Activated naive CD4-positive, alpha-beta T cell treated with anti-CD3 and anti-CD28 coated beads, Interleukin-2, amount 50 U/mL, for 72 hours (primary cell): ENCODE results near the gene ACAT1. TPM values are rescaled to one million over a fixed set of nuclear protein-coding genes. Genes with fewer than 3 reads are reported as not detected.
A peak's percentile ranks its signal among the peaks of the same experiment; 100 is the strongest.
"Not testable (repeated sequence)": the region's sequence is repeated elsewhere in the genome, so short reads cannot be mapped to it uniquely, and the experiment has no call there.

Source experiments
- ATAC-seq, 2 donors: fragments of 150-1000 bp; cut with Tn5 transposase; 2 replicates each; pipeline ENCODE4 v1.10.0; 2021; ENCODE audit warnings: mild to moderate bottlenecking in 2 of 2, moderate library complexity in 2 of 2
- DNase-seq, 2 donors: peaks; one replicate each; pipeline ENCODE4 v3.0.0; 2021 to 2022; ENCODE audit warnings: low spot score in 2 of 2
- H3K27ac Mint-ChIP-seq, 2 donors: one replicate each; pipeline ENCODE4 v1.8.0; 2022; ENCODE audit warnings: mild to moderate bottlenecking in 2 of 2, mixed read lengths in 2 of 2
- H3K36me3 Mint-ChIP-seq, 2 donors: one replicate each; pipeline ENCODE4 v1.8.0; 2022; ENCODE audit warnings: mixed read lengths in 2 of 2
- H3K9me3 Mint-ChIP-seq, 2 donors: one replicate each; pipeline ENCODE4 v1.8.0; 2022; ENCODE audit warnings: mixed read lengths in 2 of 2
- total RNA-seq, 2 donors: library from RNA; stranded (reverse); gene quantifications; one replicate each; pipeline ENCODE4 v1.2.3, GENCODE V29; 2022

Gene ACAT1
- total RNA-seq, 2 donors from 2014 or later, result 71.9 to 79.5 TPM

- not testable (repeated sequence) for DNase-seq, H3K9me3 Mint-ChIP-seq, ATAC-seq, H3K36me3 Mint-ChIP-seq
- H3K27ac Mint-ChIP-seq, result peak overlapping the region in 1 of 2 donors; percentile 9
These were observed 11.7 kb downstream of the ACAT1 start for GRCh38 chr11:108132993-108133538.

DNA sequence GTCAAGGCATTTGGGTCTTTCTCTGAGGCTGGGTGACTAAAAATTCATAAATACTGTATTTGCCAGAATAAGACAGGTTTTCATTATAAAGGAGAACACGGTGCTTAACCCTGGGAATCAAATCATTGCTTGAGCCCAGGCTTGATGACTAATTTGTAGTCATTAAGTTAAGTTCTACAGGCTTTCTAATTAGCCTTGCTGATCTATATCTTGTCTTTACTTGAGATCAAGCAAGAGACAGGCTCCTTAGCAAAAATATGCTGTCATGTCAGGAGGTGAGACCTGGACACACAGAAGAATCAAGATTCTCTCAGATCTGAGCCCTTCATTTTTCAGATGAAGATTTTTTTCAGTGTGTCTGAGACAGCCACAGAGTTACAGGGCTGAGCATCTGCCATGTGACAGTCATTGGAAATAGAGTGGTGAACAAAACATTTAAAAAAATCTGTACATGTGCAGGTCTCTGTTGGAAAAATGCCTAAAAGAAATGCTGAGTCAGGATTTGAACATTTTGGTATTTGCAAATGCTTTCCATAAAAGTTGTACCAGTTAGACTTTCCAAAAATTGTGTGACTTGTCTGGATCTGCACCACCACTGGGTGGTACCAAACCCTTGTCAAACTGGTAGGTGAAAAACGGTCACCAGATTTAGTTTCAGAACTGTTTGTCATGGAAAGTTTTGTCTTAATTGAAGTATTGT lies 14.6 kb downstream of the ACAT1 start:
- H3K27ac Mint-ChIP-seq, result peak overlapping the region; percentile 55 to 78
- DNase-seq (no peak), ATAC-seq (peak; percentile 52 to 68)
- H3K36me3 Mint-ChIP-seq, result peaks cover 7 to 14% of the 10 kb centered on the region in 2 donors
- no peaks in the 10 kb centered on the region for H3K9me3 Mint-ChIP-seq

DNA sequence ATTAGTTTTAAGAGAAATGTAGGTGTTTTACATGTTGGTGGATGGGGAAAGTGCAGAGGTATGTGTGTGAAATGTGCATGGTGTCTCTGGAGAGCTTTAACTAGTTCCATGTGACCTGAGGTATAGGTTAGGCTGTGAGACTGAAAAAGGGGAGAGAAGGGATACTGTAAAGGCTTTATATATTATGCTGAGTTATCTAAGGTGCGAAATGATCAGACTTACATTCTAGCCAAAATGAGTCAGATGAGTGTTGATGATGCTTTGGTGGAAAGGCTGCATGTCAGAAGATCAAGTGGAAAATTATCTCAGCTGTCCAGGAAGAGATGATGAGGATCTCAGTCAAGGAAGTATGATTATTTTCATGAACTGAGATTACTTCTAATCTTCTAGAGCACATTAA lies 15.8 kb downstream of the ACAT1 start:
- Mint-ChIP-seq H3K9me3 (no peaks in the 10 kb centered on the region), H3K27ac (peak overlapping the region; percentile 48 to 51), H3K36me3 (peaks cover 8 to 17% of the 10 kb centered on the region in 2 donors)
- no peak for DNase-seq
- ATAC-seq, result peak; percentile 82 to 87

DNA sequence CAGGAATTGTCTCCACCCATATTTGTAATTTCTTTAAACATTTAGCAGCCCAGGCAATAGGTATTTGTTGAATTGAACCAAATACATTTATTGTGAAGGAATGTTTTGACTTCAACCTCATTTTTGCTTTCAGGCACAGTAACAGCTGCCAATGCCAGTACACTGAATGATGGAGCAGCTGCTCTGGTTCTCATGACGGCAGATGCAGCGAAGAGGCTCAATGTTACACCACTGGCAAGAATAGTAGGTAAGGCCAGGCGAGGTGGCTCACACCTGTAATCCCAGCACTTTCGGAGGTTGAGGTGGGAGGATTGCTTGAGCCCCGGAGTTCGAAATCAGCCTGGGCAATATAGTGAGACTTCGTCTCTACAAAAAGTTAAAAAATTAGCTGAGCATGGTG lies 20.9 kb downstream of the ACAT1 start:
- no peak for DNase-seq
- H3K9me3 Mint-ChIP-seq, result no peaks in the 10 kb centered on the region
- no peak for ATAC-seq
- peaks cover 20 to 49% of the 10 kb centered on the region in 2 donors for H3K36me3 Mint-ChIP-seq
- H3K27ac Mint-ChIP-seq, result no peak overlapping the region

- DNase-seq, result no peak
- Mint-ChIP-seq H3K9me3 (no peaks in the 10 kb centered on the region), H3K36me3 (peaks cover 20 to 69% of the 10 kb centered on the region in 2 donors), H3K27ac (peak overlapping the region in 1 of 2 donors; percentile 75)
- ATAC-seq, result peak in 1 of 2 donors; percentile 41
These were observed 23.2 kb downstream of the ACAT1 start for GRCh38 chr11:108144615-108145014.

DNA sequence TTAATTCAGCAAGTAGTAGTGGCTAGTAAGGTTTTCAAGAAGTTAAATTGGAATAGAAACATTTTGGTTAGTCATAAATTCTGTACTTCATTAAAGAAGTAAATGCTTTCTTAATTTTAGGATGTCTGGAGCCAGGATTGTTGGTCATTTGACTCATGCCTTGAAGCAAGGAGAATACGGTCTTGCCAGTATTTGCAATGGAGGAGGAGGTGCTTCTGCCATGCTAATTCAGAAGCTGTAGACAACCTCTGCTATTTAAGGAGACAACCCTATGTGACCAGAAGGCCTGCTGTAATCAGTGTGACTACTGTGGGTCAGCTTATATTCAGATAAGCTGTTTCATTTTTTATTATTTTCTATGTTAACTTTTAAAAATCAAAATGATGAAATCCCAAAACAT lies 25.8 kb downstream of the ACAT1 start:
- peaks cover 12 to 60% of the 10 kb centered on the region in 2 donors for H3K36me3 Mint-ChIP-seq

DNA sequence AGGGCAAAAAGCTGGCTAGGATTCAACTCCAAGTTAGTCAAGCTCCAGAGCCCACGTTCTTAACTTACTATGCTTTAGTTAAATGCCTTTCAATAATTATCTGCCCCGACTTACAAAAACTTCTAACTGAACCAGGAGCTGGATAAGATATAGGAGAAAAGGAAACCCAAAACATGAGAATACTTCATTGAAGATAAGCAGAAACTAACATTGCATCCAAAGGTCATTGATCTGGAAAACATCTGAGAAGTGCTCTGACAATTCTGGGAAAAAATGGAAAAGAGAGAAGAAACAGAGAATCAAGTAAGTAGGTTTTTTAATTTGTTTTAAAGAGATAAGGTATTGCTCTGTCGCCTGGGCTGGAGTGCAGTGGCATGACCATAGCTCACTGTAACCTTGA lies 27.2 kb downstream of the ACAT1 start:
- peak overlapping the region; percentile 20 to 58 for H3K27ac Mint-ChIP-seq

More for the DNA sequence above, 25.8 kb downstream of the ACAT1 start:
- ATAC-seq (no peak), DNase-seq (no peak)
- Mint-ChIP-seq H3K9me3 (no peaks in the 10 kb centered on the region), H3K27ac (peak overlapping the region in 1 of 2 donors; percentile 29)

DNA sequence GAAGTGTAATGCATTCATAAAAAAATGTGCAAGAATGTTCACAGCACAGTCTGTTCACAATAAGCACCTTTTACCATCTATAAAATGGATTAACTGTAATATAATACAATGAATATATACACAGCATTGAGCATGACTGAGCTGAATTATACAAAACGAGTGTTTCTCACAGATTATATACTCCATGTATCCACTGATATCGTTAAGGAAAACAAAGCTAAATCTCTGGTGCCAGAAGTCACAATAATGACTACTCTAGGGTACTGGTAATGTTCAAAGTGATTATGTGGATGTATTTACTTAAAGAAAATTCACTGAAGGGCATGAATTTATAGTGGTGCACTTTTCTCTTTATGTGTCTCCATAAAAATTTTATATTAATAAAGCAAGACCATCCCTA lies 33.2 kb downstream of the ACAT1 start:
- Mint-ChIP-seq H3K27ac (no peak overlapping the region), H3K36me3 (peaks cover 0 to 5% of the 10 kb centered on the region in 2 donors), H3K9me3 (no peaks in the 10 kb centered on the region)
- ATAC-seq (no peak), DNase-seq (no peak)

More for the DNA sequence above, 27.2 kb downstream of the ACAT1 start:
- peaks cover 12 to 60% of the 10 kb centered on the region in 2 donors for H3K36me3 Mint-ChIP-seq
- DNase-seq, result no peak
- H3K9me3 Mint-ChIP-seq, result no peaks in the 10 kb centered on the region
- no peak for ATAC-seq

DNA sequence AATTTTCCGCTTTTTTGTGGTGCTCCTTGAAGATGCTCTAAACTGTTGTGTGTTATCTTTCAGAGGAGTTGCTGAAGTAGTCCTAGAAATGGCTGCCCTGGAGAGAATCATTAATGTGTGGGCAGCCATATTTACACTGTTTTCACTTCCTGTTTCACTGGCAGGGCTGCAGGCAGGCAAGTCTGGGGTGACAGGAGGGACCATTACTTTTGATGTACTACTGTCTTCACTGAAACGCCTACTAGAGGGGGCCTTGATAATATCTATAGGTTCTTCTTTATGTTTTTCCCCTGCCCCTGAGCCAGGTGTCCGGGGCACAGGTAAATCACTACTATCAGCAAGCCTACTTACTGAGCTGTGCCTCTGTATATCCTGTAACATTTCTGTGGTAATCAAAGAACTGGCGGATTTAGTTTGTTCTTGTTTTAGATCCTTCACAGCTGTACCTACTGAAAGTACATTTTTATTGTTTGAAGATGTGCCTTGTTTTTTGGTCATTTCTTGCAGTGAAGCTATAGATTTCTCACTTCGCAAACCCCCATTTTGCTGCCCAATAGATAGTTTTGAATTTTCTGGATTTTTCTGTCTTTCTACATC lies 39.7 kb downstream of the ACAT1 start:
- peaks cover 10 to 14% of the 10 kb centered on the region in 2 donors for H3K36me3 Mint-ChIP-seq
- H3K27ac Mint-ChIP-seq, result peak overlapping the region; percentile 26 to 44
- DNase-seq, result no peak
- H3K9me3 Mint-ChIP-seq, result no peaks in the 10 kb centered on the region
- ATAC-seq, result no peak

DNA sequence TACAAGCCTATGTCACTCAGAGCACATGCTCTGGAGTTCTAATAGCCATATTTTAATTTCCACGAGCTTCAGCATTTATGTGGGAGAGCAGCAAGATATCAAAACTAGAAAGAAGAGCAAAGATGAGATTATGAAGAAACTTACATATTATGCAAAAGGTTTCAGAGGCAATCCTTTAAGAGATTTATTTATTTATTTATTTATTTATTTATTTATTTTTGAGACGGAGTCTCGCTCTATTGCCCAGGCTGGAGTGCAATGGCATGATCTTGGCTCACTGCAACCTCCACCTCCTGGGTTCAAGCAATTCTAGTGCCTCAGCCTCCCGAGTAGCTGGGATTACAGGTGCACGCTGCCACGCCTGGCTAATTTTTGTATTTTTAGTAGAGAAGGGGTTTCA lies 41.5 kb downstream of the ACAT1 start:
- peaks cover 17 to 27% of the 10 kb centered on the region in 2 donors for H3K36me3 Mint-ChIP-seq
- not testable (repeated sequence) for ATAC-seq, H3K9me3 Mint-ChIP-seq, H3K27ac Mint-ChIP-seq, DNase-seq

DNA sequence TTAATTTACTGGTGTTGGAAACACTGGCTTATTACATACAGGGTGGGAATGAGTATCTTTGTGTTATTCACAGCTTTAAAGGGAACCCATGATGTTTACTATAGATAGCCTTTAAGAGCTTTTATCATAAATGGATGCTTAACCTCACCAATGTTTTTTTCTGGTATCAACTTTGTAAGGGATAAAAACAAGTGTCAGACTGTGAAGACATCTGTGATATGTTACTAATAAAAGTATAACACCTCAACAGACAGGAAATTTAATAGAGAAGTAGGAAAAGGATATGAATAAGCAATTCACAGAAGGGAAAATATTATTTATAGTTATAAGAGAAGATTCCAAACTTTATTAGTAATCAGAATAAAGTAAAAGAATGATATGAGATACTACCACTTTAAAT lies 46.3 kb downstream of the ACAT1 start:
- Mint-ChIP-seq H3K9me3 (no peaks in the 10 kb centered on the region), H3K36me3 (peaks cover 25 to 51% of the 10 kb centered on the region in 2 donors), H3K27ac (peak overlapping the region in 1 of 2 donors; percentile 91)
- DNase-seq (no peak), ATAC-seq (peak in 1 of 2 donors; percentile 66)

- H3K9me3 Mint-ChIP-seq, result no peaks in the 10 kb centered on the region
- DNase-seq (no peak), ATAC-seq (peak; percentile 50 to 78)
- H3K36me3 Mint-ChIP-seq, result peaks cover 29 to 57% of the 10 kb centered on the region in 2 donors
- H3K27ac Mint-ChIP-seq, result peak overlapping the region; percentile 65 to 92
These were observed 48.8 kb downstream of the ACAT1 start for GRCh38 chr11:108170184-108170583.

GRCh38 chr11:108177570-108177969 lies 56.2 kb downstream of the ACAT1 start:
- Mint-ChIP-seq H3K9me3 (no peaks in the 10 kb centered on the region), H3K36me3 (peaks cover 16 to 52% of the 10 kb centered on the region in 2 donors), H3K27ac (no peak overlapping the region)
- ATAC-seq (no peak), DNase-seq (no peak)

DNA sequence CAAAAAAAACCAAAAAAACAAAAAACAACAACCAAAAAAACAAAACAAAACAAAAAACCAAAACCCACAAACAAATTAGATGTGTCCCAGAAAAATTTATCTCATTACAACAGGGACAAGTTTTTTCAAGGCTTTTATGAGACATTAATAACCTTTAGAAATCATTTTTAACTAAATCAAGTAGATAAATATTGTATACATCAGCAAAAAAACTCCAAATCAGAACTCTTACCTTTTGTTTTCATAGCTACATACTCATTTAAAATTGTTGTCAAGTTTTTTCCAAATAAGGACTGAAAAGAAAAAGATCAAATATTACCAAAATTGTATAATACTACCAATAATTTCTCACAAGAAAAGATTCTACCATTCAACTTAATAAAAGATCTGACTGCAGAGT lies 72.4 kb downstream of the ACAT1 start:
- no peak overlapping the region for H3K27ac Mint-ChIP-seq
- no peaks in the 10 kb centered on the region for H3K9me3 Mint-ChIP-seq
- no peak for DNase-seq
- peaks cover 2 to 47% of the 10 kb centered on the region in 2 donors for H3K36me3 Mint-ChIP-seq
- ATAC-seq, result no peak

DNA sequence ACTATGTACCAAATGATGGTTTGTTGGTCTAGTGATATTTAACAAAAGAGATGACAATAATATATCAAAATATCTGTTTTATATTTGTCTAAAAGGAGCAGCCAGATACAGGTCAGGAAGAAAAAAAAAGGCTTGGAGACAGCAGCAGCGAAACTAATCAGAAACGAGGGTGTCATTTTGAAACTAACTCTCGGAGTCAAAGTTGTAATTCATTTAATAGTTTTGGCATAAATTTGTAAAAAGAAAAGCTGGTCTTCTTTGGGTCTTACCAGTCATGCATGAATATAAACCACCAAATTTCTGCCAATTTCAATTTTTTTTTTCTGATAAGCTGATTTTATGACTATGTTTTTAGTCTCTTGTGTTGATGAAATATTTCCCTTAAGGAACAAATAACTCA lies 75.5 kb downstream of the ACAT1 start:
- ATAC-seq (peak in 1 of 2 donors; percentile 44), DNase-seq (no peak)
- peak overlapping the region in 1 of 2 donors; percentile 94 for H3K27ac Mint-ChIP-seq
- no peaks in the 10 kb centered on the region for H3K9me3 Mint-ChIP-seq
- peaks cover 12 to 48% of the 10 kb centered on the region in 2 donors for H3K36me3 Mint-ChIP-seq
